Transverse colon (tissue), 4 donors: ENCODE data around the gene MRPS11.

Experiments
- EP300 ChIP-seq: sonication (generic); formaldehyde crosslinking; IDR thresholded peaks from one replicate; pipeline ENCODE4 v1.6.1; 2017; ENCODE audit warnings: antibody characterized with exemption, low read depth
- POLR2A ChIP-seq: fragments of 450-650 bp; IDR thresholded peaks from one replicate; pipeline ENCODE4 v1.6.1; 2016; ENCODE audit warnings: antibody characterized with exemption, mild to moderate bottlenecking, moderate library complexity
- POLR2AphosphoS5 ChIP-seq, 3 donors: sonication (generic); formaldehyde crosslinking; IDR thresholded peaks; one replicate each; pipeline ENCODE4 v1.6.1; 2016; ENCODE audit warnings: antibody characterized with exemption in 3 of 3
- TF ChIP-seq, protein P1 (sequence below), 5 experiments: fragments of 200-600 bp in 3 of 5; fragments of 450-650 bp in 2 of 5; sonication (generic) in 3 of 5; IDR thresholded peaks; 1 replicate in 2 of 5; 2 replicates in 3 of 5; pipeline ENCODE4 v1.5.1; 2016 to 2017; ENCODE audit warnings: antibody characterized with exemption in 5 of 5, inconsistent platforms in 3 of 5, mild to moderate bottlenecking in 2 of 5, moderate library complexity in 1 of 5

DNA sequence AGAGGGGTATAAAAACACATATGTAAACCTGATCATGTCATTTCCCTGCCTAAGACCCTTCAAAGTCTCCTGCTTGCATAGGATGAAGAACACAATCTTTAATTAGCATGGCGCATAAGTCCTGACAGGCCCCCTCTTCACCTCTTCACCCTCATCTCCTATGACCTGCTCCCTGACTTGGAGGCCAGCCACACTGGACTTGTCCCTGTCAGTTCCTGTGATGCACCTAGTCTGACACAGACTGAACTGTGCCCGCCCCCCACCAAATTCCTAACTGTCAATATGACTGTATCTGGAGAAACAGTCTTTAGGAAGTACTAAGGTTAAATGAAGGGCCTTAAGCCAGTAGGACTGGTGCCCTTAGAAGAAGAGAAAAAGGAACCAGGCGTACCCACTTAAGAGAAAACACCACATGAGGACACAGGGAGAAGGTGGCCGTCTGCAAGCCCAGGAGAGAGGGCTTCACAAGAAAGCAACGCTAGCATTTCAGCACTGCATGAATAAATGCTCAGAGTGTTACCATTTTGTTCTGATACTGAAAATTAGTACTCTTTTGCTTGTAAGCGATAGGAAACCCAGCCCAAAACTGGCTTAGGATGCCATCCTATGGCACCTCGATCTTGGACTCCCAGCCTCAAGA, 34.3 kb upstream of the MRPS11 start:
- no peak for TF ChIP-seq POLR2A
- TF ChIP-seq, protein P1, sequence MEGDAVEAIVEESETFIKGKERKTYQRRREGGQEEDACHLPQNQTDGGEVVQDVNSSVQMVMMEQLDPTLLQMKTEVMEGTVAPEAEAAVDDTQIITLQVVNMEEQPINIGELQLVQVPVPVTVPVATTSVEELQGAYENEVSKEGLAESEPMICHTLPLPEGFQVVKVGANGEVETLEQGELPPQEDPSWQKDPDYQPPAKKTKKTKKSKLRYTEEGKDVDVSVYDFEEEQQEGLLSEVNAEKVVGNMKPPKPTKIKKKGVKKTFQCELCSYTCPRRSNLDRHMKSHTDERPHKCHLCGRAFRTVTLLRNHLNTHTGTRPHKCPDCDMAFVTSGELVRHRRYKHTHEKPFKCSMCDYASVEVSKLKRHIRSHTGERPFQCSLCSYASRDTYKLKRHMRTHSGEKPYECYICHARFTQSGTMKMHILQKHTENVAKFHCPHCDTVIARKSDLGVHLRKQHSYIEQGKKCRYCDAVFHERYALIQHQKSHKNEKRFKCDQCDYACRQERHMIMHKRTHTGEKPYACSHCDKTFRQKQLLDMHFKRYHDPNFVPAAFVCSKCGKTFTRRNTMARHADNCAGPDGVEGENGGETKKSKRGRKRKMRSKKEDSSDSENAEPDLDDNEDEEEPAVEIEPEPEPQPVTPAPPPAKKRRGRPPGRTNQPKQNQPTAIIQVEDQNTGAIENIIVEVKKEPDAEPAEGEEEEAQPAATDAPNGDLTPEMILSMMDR (IDR thresholded peaks at IDR 0.05) = no peak
- TF ChIP-seq EP300 = no peak
- no peak for TF ChIP-seq POLR2AphosphoS5 (IDR thresholded peaks at IDR 0.05)
